ENCODE data around the gene NR2C2. TPM values are rescaled to one million over a fixed set of nuclear protein-coding genes. Genes with fewer than 3 reads are reported as not detected.
A peak's percentile ranks its signal among the peaks of the same experiment; 100 is the strongest.

NR2C2 gene
- total RNA-seq, 8 experiments from 2014 or later, result 20.1 to 67.9 (median 32.0) TPM

GRCh38 chr3:15064835-15065549 is 117.6 kb downstream of the NR2C2 start, which contains the start of gene MRPS25:
Gene MRPS25, minus strand, starts transcription at chr3:15065315. Its CDS starts 121 bp downstream, at chr3:15065194.
- WGBS, 10 experiments, result 0 to 4% (median 0%) methylated on average over 1 to 13 of the region's 69 CpGs; no CpG with 5 or more reads in 2 of the 10 experiments
- H3K4me1 ChIP-seq (replicated peaks in 1 of 2), result peaks cover 9 to 10% of the 10 kb centered on the region in 2 donors
- ATAC-seq (replicated peaks in 6 of 8), result peak; percentile 92 to 99 (median 98)
- H3K27ac ChIP-seq, result peak within 1 kb of the TSS; percentile 65 to 74
- peak within 1 kb of the TSS; percentile 69 to 91 (median 80) for H3K4me3 ChIP-seq
- in situ Hi-C loops (cut with MboI; ENCODE audit: low pct_unique_long_range_greater_than_20kb in 2 of 9, low sequenced_read_pairs in 9 of 9, unreplicated experiment in 9 of 9), result no loop called here

GRCh38 chr3:15065550-15066007 is 118.2 kb downstream of the NR2C2 start:
- in situ Hi-C loops (cut with MboI; ENCODE audit: low pct_unique_long_range_greater_than_20kb in 2 of 9, low sequenced_read_pairs in 9 of 9, unreplicated experiment in 9 of 9), result no loop called here
- Histone ChIP-seq H3K4me3 (peak overlapping the region; percentile 69 to 91 (median 80)), H3K4me1 (replicated peaks in 1 of 2) (peaks cover 9 to 10% of the 10 kb centered on the region in 2 donors), H3K27ac (no peak overlapping the region)
- ATAC-seq (replicated peaks in 6 of 8), result no peak
- WGBS, 10 experiments, result 48 to 76% (median 65%) methylated on average over 2 to 13 of the region's 16 CpGs; no CpG with 5 or more reads in 2 of the 10 experiments

DNA sequence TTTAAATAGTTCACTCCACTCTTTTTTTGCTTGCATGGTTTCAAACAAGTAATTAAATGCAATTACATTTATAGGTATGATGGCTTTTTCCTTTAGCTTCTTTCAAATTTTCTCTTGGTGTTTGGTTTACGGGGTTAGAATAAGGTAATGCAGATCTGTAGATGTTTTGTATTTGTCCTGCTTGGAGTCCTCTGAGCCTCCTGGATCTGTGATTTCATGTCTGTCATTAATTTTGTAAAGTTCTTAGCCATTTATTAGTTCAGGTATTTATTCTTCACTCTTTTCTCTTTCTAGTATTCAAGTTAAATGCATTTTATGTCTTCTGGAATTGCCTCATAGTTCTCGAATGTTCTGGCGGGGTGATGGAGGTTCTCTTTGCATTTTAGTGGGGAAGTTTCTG is 119.1 kb downstream of the NR2C2 start:
- no peak overlapping the region for H3K27ac ChIP-seq
- no peak for ATAC-seq (replicated peaks in 6 of 8)
- H3K4me1 ChIP-seq (replicated peaks in 1 of 2), result peaks cover 9 to 10% of the 10 kb centered on the region in 2 donors
- WGBS, 10 experiments, result 42 to 100% (median 100%) methylated on average over 1 to 3 of the region's 3 CpGs; no CpG with 5 or more reads in 1 of the 10 experiments
- in situ Hi-C loops (cut with MboI; ENCODE audit: low pct_unique_long_range_greater_than_20kb in 2 of 9, low sequenced_read_pairs in 9 of 9, unreplicated experiment in 9 of 9), result no loop called here
- no peak overlapping the region for H3K4me3 ChIP-seq

GRCh38 chr3:15069441-15069840 is 122.1 kb downstream of the NR2C2 start:
- in situ Hi-C loops (cut with MboI; ENCODE audit: low pct_unique_long_range_greater_than_20kb in 2 of 9, low sequenced_read_pairs in 9 of 9, unreplicated experiment in 9 of 9), result no loop called here
- no peak for ATAC-seq (replicated peaks in 6 of 8)
- no peak overlapping the region for H3K27ac ChIP-seq
- no peaks in the 10 kb centered on the region for H3K4me1 ChIP-seq (replicated peaks in 1 of 2)
- 86 to 100% (median 100%) methylated on average over 1 of the region's 1 CpG; no CpG with 5 or more reads in 7 of the 10 experiments for WGBS, 10 experiments
- no peak overlapping the region for H3K4me3 ChIP-seq

GRCh38 chr3:15071699-15072098 is 124.3 kb downstream of the NR2C2 start:
- no peak overlapping the region for H3K27ac ChIP-seq
- 80 to 100% (median 98%) methylated on average over 1 to 2 of the region's 2 CpGs; no CpG with 5 or more reads in 4 of the 10 experiments for WGBS, 10 experiments
- no peaks in the 10 kb centered on the region for H3K4me1 ChIP-seq (replicated peaks in 1 of 2)
- H3K4me3 ChIP-seq, result no peak overlapping the region
- no peak for ATAC-seq (replicated peaks in 6 of 8)
- in situ Hi-C loops (cut with MboI; ENCODE audit: low pct_unique_long_range_greater_than_20kb in 2 of 9, low sequenced_read_pairs in 9 of 9, unreplicated experiment in 9 of 9), result no loop called here

GRCh38 chr3:15074500-15074899 is 127.1 kb downstream of the NR2C2 start:
- Histone ChIP-seq H3K4me1 (replicated peaks in 1 of 2) (no peaks in the 10 kb centered on the region), H3K4me3 (no peak overlapping the region), H3K27ac (no peak overlapping the region)
- WGBS, 10 experiments, result 60 to 100% (median 97%) methylated on average over 2 to 6 of the region's 19 CpGs; no CpG with 5 or more reads in 6 of the 10 experiments
- ATAC-seq (replicated peaks in 6 of 8), result peak in 4 of 8 experiments; percentile 24 to 60 (median 45)
- in situ Hi-C loops (cut with MboI; ENCODE audit: low pct_unique_long_range_greater_than_20kb in 2 of 9, low sequenced_read_pairs in 9 of 9, unreplicated experiment in 9 of 9), result no loop called here

GRCh38 chr3:15079091-15079490 is 131.7 kb downstream of the NR2C2 start:
- 34 to 100% (median 83%) methylated on average over 1 to 3 of the region's 3 CpGs; no CpG with 5 or more reads in 1 of the 10 experiments for WGBS, 10 experiments
- Histone ChIP-seq H3K4me1 (replicated peaks in 1 of 2) (no peaks in the 10 kb centered on the region), H3K27ac (no peak overlapping the region), H3K4me3 (no peak overlapping the region)
- peak in 3 of 8 experiments; percentile 21 to 79 (median 45) for ATAC-seq (replicated peaks in 6 of 8)
- in situ Hi-C loops (cut with MboI; ENCODE audit: low pct_unique_long_range_greater_than_20kb in 2 of 9, low sequenced_read_pairs in 9 of 9, unreplicated experiment in 9 of 9), result no loop called here

- in situ Hi-C loops (cut with MboI; ENCODE audit: low pct_unique_long_range_greater_than_20kb in 2 of 9, low sequenced_read_pairs in 9 of 9, unreplicated experiment in 9 of 9), result no loop called here
- H3K4me1 ChIP-seq (replicated peaks in 1 of 2), result no peaks in the 10 kb centered on the region
- no peak overlapping the region for H3K27ac ChIP-seq
- 20 to 98% (median 85%) methylated on average over 1 to 7 of the region's 13 CpGs; no CpG with 5 or more reads in 4 of the 10 experiments for WGBS, 10 experiments
- ATAC-seq (replicated peaks in 6 of 8), result peak in 2 of 8 experiments; percentile 75 to 88
- H3K4me3 ChIP-seq, result no peak overlapping the region
Observed at GRCh38 chr3:15081960-15082664, 134.7 kb downstream of the NR2C2 start.

DNA sequence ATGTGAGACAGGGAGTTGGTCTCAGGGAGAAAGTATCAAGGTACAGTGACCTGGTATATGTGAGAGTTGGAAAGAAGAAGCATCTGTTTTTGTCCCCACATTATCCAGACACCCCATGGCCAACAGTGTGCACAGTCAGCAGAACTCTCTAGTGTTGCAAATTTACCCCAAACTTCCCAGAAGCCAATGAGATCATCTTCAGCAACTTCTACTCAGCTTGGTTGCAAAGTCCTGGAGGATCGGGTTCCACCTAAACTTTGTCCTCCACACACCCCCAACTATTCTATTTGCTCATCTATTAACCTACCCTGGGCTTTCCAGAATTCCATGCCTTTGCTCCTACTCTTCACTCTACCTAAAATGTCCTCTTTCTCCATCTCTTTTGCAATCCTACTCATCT is 135.9 kb downstream of the NR2C2 start:
- no peak overlapping the region for H3K27ac ChIP-seq
- in situ Hi-C loops (cut with MboI; ENCODE audit: low pct_unique_long_range_greater_than_20kb in 2 of 9, low sequenced_read_pairs in 9 of 9, unreplicated experiment in 9 of 9), result no loop called here
- WGBS, 10 experiments, result 83 to 100% (median 93%) methylated on average over 1 of the region's 1 CpG; no CpG with 5 or more reads in 6 of the 10 experiments

DNA sequence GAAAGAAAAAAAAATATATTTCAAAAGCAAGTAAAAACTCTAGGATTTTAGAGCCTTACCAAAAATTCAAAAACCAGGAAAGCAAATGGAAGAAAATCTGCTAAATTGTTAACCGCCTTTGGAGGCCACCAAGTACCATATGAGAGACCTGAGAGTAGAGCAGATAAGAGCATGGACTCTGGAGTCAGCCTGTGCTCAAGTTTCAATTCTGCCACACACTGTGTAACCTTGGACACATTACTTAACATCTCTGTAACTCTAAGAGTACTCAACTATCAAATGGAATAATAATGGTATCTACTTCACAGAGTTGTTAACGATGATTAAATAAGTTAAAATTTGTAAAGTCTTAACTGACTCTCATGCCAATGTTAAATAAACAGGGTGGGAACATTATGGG is 138.9 kb downstream of the NR2C2 start:
- 64 to 100% (median 100%) methylated on average over 1 to 2 of the region's 2 CpGs; no CpG with 5 or more reads in 1 of the 10 experiments for WGBS, 10 experiments
- no peak overlapping the region for H3K27ac ChIP-seq
- H3K4me1 ChIP-seq (replicated peaks in 1 of 2), result no peaks in the 10 kb centered on the region
- H3K4me3 ChIP-seq, result no peak overlapping the region
- ATAC-seq (replicated peaks in 6 of 8), result no peak
- in situ Hi-C loops (cut with MboI; ENCODE audit: low pct_unique_long_range_greater_than_20kb in 2 of 9, low sequenced_read_pairs in 9 of 9, unreplicated experiment in 9 of 9), result no loop called here

More for the DNA sequence above, 135.9 kb downstream of the NR2C2 start:
- Histone ChIP-seq H3K4me3 (no peak overlapping the region), H3K4me1 (replicated peaks in 1 of 2) (no peaks in the 10 kb centered on the region)
- ATAC-seq (replicated peaks in 6 of 8), result peak in 2 of 8 experiments; percentile 11 to 62

DNA sequence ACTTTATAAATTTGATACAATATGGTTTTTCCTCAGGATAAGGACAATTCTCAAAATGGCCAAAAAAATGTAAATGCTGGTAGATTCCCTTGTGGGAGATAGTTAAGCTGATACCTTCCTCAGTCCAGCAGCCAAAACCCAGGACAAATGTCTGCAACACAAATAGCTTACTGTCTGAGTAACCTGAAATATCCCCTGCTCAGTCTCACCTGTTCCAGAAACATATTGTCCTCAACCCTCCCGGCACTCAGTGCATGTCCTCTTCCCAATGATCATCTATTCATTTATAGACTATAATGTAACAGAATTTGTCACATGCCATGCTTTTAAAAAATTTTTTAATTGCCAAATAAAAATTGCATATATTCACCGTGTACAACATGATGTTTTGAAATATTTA is 139.3 kb downstream of the NR2C2 start:
- Histone ChIP-seq H3K4me3 (no peak overlapping the region), H3K4me1 (replicated peaks in 1 of 2) (no peaks in the 10 kb centered on the region), H3K27ac (no peak overlapping the region)
- no peak for ATAC-seq (replicated peaks in 6 of 8)
- WGBS, 10 experiments, result 78 to 100% (median 88%) methylated on average over 1 to 2 of the region's 2 CpGs; no CpG with 5 or more reads in 2 of the 10 experiments
- in situ Hi-C loops (cut with MboI; ENCODE audit: low pct_unique_long_range_greater_than_20kb in 2 of 9, low sequenced_read_pairs in 9 of 9, unreplicated experiment in 9 of 9), result no loop called here

DNA sequence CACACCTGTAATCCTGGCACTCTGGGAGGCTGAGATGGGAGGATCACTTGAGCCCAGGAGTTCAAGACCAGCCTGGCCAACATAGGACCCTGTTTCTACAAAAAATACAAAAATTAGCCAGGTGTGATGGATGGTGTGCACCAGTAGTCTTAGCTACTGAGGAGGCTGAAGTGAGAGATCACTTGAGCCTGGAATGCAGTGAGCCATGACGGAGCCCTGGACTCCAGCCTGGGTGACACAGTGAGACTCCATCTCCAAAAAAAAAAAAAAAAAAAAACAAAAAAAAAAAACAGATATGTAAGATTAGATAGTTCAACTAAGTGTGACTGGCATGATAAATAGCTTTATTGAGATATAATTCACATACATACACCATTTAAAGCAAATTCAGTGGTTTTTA is 141.8 kb downstream of the NR2C2 start:
- no peak for ATAC-seq (replicated peaks in 6 of 8)
- in situ Hi-C loops (cut with MboI; ENCODE audit: low pct_unique_long_range_greater_than_20kb in 2 of 9, low sequenced_read_pairs in 9 of 9, unreplicated experiment in 9 of 9), result no loop called here
- H3K27ac ChIP-seq, result no peak overlapping the region
- no peak overlapping the region for H3K4me3 ChIP-seq
- 90 to 100% (median 100%) methylated on average over 1 of the region's 1 CpG; no CpG with 5 or more reads in 6 of the 10 experiments for WGBS, 10 experiments
- H3K4me1 ChIP-seq (replicated peaks in 1 of 2), result no peaks in the 10 kb centered on the region

- in situ Hi-C loops (cut with MboI; ENCODE audit: low pct_unique_long_range_greater_than_20kb in 2 of 9, low sequenced_read_pairs in 9 of 9, unreplicated experiment in 9 of 9), result no loop called here
- WGBS, 10 experiments, result 60 to 100% (median 81%) methylated on average over 1 to 4 of the region's 5 CpGs; no CpG with 5 or more reads in 1 of the 10 experiments
- no peak for ATAC-seq (replicated peaks in 6 of 8)
- no peaks in the 10 kb centered on the region for H3K4me1 ChIP-seq (replicated peaks in 1 of 2)
- no peak overlapping the region for H3K27ac ChIP-seq
- no peak overlapping the region for H3K4me3 ChIP-seq
Observed at GRCh38 chr3:15091575-15091974, 144.2 kb downstream of the NR2C2 start.
